ENCODE data around the gene NFKBIB.
A peak's percentile ranks its signal among the peaks of the same experiment; 100 is the strongest.

NFKBIB gene

DNA sequence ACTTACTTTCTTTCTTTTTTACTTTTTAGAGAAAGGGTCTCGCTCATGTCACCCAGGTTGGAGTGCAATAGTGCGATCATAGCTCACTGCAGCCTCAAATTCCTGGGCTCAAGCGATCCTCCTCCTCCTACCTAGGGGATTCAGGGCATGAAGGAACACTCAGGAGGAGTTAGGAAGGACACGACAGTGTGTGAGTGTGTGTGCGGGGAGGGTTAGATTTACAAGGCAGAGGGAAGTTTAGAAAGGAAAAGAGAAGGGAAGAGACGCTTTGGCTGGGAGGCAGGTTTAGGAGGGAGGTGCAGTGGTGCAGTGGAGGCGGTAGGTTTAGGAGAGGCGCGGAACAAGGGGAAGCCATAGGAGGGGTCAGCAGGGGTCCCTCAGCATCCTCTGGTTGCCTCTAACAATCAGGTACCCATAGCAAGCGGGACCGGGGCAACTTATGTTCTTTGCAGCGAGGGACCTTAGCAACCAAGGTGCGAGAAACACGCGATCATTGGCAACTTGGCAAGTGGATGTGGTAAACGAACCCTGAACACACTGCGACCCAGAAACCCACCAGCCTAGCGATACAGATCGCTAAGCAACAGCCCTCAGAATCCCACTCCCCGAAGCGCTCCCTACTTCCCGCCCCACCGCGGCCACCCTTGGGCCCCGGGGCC lies 852 bp upstream of the NFKBIB start:
- H3K4me3 ChIP-seq (ENCODE audit: low read depth, low read length), result peak overlapping the region; percentile 87
- TF ChIP-seq, protein P1, sequence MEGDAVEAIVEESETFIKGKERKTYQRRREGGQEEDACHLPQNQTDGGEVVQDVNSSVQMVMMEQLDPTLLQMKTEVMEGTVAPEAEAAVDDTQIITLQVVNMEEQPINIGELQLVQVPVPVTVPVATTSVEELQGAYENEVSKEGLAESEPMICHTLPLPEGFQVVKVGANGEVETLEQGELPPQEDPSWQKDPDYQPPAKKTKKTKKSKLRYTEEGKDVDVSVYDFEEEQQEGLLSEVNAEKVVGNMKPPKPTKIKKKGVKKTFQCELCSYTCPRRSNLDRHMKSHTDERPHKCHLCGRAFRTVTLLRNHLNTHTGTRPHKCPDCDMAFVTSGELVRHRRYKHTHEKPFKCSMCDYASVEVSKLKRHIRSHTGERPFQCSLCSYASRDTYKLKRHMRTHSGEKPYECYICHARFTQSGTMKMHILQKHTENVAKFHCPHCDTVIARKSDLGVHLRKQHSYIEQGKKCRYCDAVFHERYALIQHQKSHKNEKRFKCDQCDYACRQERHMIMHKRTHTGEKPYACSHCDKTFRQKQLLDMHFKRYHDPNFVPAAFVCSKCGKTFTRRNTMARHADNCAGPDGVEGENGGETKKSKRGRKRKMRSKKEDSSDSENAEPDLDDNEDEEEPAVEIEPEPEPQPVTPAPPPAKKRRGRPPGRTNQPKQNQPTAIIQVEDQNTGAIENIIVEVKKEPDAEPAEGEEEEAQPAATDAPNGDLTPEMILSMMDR (IDR thresholded peaks at IDR 0.05; ENCODE audit: insufficient read depth, low read depth, low read length, missing control alignments), result no peak
- peak; percentile 46 for DNase-seq (ENCODE audit: low read depth)

DNA sequence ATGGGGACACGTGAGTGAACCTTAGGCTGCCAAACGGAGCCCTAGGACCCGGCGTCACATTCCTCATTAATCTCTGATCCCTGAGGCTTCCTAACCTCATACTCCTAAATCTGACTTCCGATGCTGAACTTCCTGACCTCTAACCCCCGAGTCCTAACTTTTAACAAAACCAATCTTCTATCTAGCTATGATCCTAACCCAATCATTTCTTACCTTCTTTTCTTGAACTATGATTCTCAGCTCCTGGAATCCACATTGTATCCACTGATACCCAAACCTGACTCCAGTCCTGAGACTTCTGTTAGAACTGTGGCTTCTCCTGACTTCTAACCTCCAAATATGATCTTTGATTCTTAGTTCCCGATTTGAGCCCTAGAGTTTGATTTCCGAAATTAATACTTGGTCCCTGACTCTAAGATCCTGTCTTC lies 447 bp downstream of the NFKBIB start:
- DNase-seq (ENCODE audit: low read depth), result no peak
- TF ChIP-seq, protein P1 (IDR thresholded peaks at IDR 0.05; ENCODE audit: insufficient read depth, low read depth, low read length, missing control alignments), result no peak

DNA sequence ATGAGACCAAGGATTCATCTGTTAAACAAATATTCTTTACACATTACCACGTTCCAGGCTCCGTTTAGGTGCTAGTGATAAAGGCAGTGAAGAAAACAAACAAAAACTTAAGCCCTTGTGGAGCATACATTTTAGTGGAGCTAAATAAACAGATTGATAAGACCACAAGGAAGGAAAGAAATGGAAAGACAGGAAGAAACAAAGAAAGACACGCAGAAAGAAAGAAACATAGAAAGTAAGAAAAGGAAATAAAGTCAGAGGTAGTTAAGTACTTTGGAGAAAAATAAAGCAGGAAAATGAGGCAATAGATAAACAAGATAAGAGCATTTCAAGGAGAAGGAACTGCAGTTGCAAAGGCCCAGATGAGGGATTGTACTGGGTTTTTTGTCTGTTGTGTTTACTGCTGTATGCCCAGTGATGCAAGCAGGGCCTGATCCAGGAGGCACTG lies 998 bp downstream of the NFKBIB start:
- TF ChIP-seq, protein P1 (IDR thresholded peaks at IDR 0.05; ENCODE audit: insufficient read depth, low read depth, low read length, missing control alignments), result no peak
- no peak for DNase-seq (ENCODE audit: low read depth)
- peak overlapping the region; percentile 95 for H3K4me3 ChIP-seq (ENCODE audit: low read depth, low read length)

More for the DNA sequence above, 447 bp downstream of the NFKBIB start:
- peak overlapping the region; percentile 95 for H3K4me3 ChIP-seq (ENCODE audit: low read depth, low read length)

DNA sequence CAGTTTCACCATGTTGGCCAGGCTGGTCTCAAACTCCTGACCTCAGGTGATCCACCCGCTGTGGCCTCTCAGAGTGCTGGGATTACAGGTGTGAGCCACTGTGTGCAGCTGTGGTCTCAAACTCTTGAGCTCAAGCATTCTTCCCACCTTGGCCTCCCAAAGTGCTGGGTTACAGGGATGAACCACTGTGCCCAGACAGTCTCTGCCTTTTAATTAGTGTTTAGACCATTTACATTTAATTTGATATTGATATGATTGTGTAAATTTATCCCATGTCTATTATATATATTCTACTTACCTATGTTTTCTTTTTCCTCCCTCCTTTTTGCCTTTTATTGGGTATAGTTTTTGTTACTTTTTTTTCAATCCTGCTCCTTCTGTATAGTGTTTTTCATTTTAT lies 1.9 kb downstream of the NFKBIB start:
- DNase-seq (ENCODE audit: low read depth), result no peak
- H3K4me3 ChIP-seq (ENCODE audit: low read depth, low read length), result no peak overlapping the region
- TF ChIP-seq, protein P1 (IDR thresholded peaks at IDR 0.05; ENCODE audit: insufficient read depth, low read depth, low read length, missing control alignments), result no peak

DNA sequence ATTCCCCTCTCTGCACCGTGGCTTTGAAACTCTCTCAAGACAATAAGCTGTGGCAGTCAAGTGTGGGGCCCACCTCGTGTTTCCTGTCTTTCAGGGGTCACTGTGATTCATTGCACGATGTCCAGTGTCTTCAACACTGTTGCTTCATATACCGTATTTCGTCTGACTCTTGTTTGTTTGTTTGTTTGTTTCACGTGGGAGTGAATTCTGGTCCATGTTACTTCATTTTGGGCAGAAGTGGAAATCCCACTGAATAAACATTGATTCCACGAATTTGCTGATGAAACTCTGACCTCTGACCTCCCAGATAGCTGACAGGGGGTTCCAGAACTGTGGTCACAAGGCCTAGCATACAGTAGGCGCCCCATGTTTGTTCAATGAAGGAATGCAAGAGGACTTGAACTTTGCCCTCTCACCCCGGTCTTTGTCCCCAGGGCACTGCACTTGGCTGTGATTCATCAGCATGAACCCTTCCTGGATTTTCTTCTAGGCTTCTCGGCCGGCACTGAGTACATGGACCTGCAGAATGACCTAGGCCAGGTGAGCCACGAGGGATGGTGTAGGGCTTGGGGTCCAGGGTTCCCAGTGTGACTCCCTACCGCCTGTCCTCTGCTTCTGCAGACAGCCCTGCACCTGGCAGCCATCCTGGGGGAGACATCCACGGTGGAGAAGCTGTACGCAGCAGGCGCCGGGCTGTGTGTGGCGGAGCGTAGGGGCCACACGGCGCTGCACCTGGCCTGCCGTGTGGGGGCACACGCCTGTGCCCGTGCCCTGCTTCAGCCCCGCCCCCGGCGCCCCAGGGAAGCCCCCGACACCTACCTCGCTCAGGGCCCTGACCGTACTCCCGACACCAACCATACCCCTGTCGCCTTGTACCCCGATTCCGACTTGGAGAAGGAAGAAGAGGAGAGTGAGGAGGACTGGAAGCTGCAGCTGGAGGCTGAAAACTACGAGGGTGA lies 5.1 kb downstream of the NFKBIB start:
- no peak for DNase-seq (ENCODE audit: low read depth)
- H3K4me3 ChIP-seq (ENCODE audit: low read depth, low read length), result no peak overlapping the region
- TF ChIP-seq, protein P1 (IDR thresholded peaks at IDR 0.05; ENCODE audit: insufficient read depth, low read depth, low read length, missing control alignments), result no peak

DNA sequence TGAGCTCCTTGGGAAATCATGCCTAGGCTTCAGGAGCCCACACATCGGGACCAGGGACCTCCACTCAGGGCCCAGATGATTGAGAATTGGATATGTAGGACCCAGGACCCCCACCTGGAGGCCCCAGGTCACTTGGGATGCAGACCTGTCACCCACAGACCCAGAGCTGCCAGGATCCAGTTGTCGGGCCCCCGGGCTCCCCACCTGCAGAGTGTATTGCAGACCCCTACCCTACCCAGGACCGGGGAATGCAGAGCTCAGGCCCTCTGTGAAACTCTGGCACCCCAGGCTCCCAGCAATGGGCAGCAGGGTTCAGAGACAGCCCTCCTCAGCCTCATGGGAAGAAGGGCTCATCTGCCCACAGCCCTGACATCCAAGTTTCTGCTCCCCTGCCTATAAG lies 5.9 kb downstream of the NFKBIB start:
- H3K4me3 ChIP-seq (ENCODE audit: low read depth, low read length), result no peak overlapping the region
- no peak for DNase-seq (ENCODE audit: low read depth)
- TF ChIP-seq, protein P1 (IDR thresholded peaks at IDR 0.05; ENCODE audit: insufficient read depth, low read depth, low read length, missing control alignments), result no peak

Measured in GM12865 (cell line).